ENCODE data around the gene DEFB123.

- TF ChIP-seq, protein P1, sequence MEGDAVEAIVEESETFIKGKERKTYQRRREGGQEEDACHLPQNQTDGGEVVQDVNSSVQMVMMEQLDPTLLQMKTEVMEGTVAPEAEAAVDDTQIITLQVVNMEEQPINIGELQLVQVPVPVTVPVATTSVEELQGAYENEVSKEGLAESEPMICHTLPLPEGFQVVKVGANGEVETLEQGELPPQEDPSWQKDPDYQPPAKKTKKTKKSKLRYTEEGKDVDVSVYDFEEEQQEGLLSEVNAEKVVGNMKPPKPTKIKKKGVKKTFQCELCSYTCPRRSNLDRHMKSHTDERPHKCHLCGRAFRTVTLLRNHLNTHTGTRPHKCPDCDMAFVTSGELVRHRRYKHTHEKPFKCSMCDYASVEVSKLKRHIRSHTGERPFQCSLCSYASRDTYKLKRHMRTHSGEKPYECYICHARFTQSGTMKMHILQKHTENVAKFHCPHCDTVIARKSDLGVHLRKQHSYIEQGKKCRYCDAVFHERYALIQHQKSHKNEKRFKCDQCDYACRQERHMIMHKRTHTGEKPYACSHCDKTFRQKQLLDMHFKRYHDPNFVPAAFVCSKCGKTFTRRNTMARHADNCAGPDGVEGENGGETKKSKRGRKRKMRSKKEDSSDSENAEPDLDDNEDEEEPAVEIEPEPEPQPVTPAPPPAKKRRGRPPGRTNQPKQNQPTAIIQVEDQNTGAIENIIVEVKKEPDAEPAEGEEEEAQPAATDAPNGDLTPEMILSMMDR (IDR thresholded peaks at IDR 0.05): no peak
- TF ChIP-seq NRF1 (IDR thresholded peaks at IDR 0.05; ENCODE audit: low read depth, low read length) (no peak), POLR2AphosphoS5 (IDR thresholded peaks at IDR 0.05; ENCODE audit: low read depth, low read length) (no peak), MXI1 (IDR thresholded peaks at IDR 0.05; ENCODE audit: low read depth, low read length) (no peak), TAF1 (IDR thresholded peaks at IDR 0.05; ENCODE audit: borderline replicate concordance, low read depth, low read length) (no peak), SIN3A (IDR thresholded peaks at IDR 0.05; ENCODE audit: borderline replicate concordance, low read depth, low read length) (no peak), EP300 (IDR thresholded peaks at IDR 0.05; ENCODE audit: borderline replicate concordance in 1 of 2, low read depth in 1 of 2, low read length in 1 of 2) (no peak), GATA2 (CRISPR knock-in tag; IDR thresholded peaks at IDR 0.05) (no peak)
These were observed 32.2 kb downstream of the DEFB123 start for GRCh38 chr20:31472395-31473330.

Data from SK-N-SH (cell line).